ENCODE measurements around the gene AXL.

DNA sequence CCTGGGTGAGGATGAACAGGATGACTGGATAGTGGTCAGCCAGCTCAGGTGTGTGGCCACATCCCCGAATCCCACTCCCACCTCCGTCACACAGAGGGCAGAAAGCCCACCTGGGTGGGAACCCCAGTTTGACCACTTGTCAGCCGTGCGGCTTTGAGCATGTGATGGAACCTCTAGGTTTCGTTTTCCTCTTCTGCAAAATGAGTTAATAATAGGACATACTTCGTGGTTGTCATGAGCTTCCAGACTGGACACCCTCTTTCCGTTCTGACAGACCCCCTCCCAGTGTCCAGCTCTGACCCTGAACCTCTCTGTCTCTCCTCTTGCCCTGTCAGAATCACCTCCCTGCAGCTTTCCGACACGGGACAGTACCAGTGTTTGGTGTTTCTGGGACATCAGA, 1.8 kb downstream of the AXL start:
- TF ChIP-seq, protein P1, sequence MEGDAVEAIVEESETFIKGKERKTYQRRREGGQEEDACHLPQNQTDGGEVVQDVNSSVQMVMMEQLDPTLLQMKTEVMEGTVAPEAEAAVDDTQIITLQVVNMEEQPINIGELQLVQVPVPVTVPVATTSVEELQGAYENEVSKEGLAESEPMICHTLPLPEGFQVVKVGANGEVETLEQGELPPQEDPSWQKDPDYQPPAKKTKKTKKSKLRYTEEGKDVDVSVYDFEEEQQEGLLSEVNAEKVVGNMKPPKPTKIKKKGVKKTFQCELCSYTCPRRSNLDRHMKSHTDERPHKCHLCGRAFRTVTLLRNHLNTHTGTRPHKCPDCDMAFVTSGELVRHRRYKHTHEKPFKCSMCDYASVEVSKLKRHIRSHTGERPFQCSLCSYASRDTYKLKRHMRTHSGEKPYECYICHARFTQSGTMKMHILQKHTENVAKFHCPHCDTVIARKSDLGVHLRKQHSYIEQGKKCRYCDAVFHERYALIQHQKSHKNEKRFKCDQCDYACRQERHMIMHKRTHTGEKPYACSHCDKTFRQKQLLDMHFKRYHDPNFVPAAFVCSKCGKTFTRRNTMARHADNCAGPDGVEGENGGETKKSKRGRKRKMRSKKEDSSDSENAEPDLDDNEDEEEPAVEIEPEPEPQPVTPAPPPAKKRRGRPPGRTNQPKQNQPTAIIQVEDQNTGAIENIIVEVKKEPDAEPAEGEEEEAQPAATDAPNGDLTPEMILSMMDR (conservative IDR thresholded peaks at IDR 0.05 in 1 of 2, IDR thresholded peaks at IDR 0.05 in 1 of 2; ENCODE audit: extremely low read depth in 1 of 2, insufficient read depth in 1 of 2, low read depth in 1 of 2, low read length in 2 of 2), result no peak
- no peak for TF ChIP-seq EZH2 (IDR thresholded peaks at IDR 0.05; ENCODE audit: borderline replicate concordance, low read length)

Measured in mammary epithelial cell (primary cell).